Stromal cell of bone marrow (primary cell): ENCODE measurements around the gene KRT86.

Experiments
- DNase-seq: peaks from one replicate; pipeline ENCODE4 v3.0.0-alpha.2; 2012; ENCODE audit warnings: low read depth

The KRT86 gene

GRCh38 chr12:52356762-52357580 lies 82.5 kb downstream of the KRT86 start:
- DNase-seq: no peak
